ENCODE data around the gene MVD. TPM values are rescaled to one million over a fixed set of nuclear protein-coding genes. Genes with fewer than 3 reads are reported as not detected.

Gene MVD
- total and polyA plus RNA-seq, 4 donors: 19.8 to 57.6 (median 26.3) TPM

- H3K36me3 ChIP-seq (ENCODE audit: control insufficient read depth in 1 of 2, insufficient read depth in 2 of 2, low read length in 1 of 2): peaks cover 3 to 7% of the 10 kb centered on the region in 2 donors
- no peak for ATAC-seq (ENCODE audit: low FRiP score)
- 85 to 88% methylated on average over 19 of the region's 19 CpGs for WGBS, 2 donors
Measured at GRCh38 chr16:88618956-88619667, 43.8 kb downstream of the MVD start.

GRCh38 chr16:88618182-88618955 lies 44.5 kb downstream of the MVD start:
- peaks cover 0 to 7% of the 10 kb centered on the region in 2 donors for H3K36me3 ChIP-seq (ENCODE audit: control insufficient read depth in 1 of 2, insufficient read depth in 2 of 2, low read length in 1 of 2)
- ATAC-seq (ENCODE audit: low FRiP score): no peak
- no peaks in the 10 kb centered on the region for H3K27me3 ChIP-seq (ENCODE audit: control insufficient read depth in 1 of 2, insufficient read depth in 2 of 2, low read length in 1 of 2)
- intact Hi-C loops (cut with DNase I): no loop called here
- H3K4me3 ChIP-seq (ENCODE audit: low read length in 2 of 2): no peak overlapping the region
- DNase-seq: no peak
- no peaks in the 10 kb centered on the region for H3K9me3 ChIP-seq (ENCODE audit: control insufficient read depth, low read length)
- H3K27ac ChIP-seq (ENCODE audit: low read depth in 1 of 2, low read length in 2 of 2): no peak overlapping the region
- WGBS, 2 donors: 73 to 76% methylated on average over 20 of the region's 20 CpGs
- H3K4me1 ChIP-seq (ENCODE audit: control insufficient read depth in 1 of 2, insufficient read depth in 2 of 2, low read length in 2 of 2): no peaks in the 10 kb centered on the region

More at GRCh38 chr16:88618956-88619667, 43.8 kb downstream of the MVD start:
- no peak overlapping the region for H3K27ac ChIP-seq (ENCODE audit: low read depth in 1 of 2, low read length in 2 of 2)
- H3K4me1 ChIP-seq (ENCODE audit: control insufficient read depth in 1 of 2, insufficient read depth in 2 of 2, low read length in 2 of 2): no peaks in the 10 kb centered on the region
- H3K4me3 ChIP-seq (ENCODE audit: low read length in 2 of 2): no peak overlapping the region
- H3K27me3 ChIP-seq (ENCODE audit: control insufficient read depth in 1 of 2, insufficient read depth in 2 of 2, low read length in 1 of 2): no peaks in the 10 kb centered on the region
- intact Hi-C loops (cut with DNase I): no loop called here
- no peaks in the 10 kb centered on the region for H3K9me3 ChIP-seq (ENCODE audit: control insufficient read depth, low read length)
- no peak for DNase-seq

GRCh38 chr16:88617268-88618031 lies 45.4 kb downstream of the MVD start:
- Histone ChIP-seq H3K36me3 (ENCODE audit: control insufficient read depth in 1 of 2, insufficient read depth in 2 of 2, low read length in 1 of 2) (peaks cover 0 to under 1% of the 10 kb centered on the region in 2 donors), H3K4me3 (ENCODE audit: low read length in 2 of 2) (no peak overlapping the region), H3K4me1 (ENCODE audit: control insufficient read depth in 1 of 2, insufficient read depth in 2 of 2, low read length in 2 of 2) (no peaks in the 10 kb centered on the region), H3K27me3 (ENCODE audit: control insufficient read depth in 1 of 2, insufficient read depth in 2 of 2, low read length in 1 of 2) (no peaks in the 10 kb centered on the region), H3K27ac (ENCODE audit: low read depth in 1 of 2, low read length in 2 of 2) (no peak overlapping the region), H3K9me3 (ENCODE audit: control insufficient read depth, low read length) (no peaks in the 10 kb centered on the region)
- no peak for ATAC-seq (ENCODE audit: low FRiP score)
- intact Hi-C loops (cut with DNase I): no loop called here
- WGBS, 2 donors: 90% methylated on average over 20 of the region's 20 CpGs
- DNase-seq: no peak

GRCh38 chr16:88616736-88617135 lies 46.2 kb downstream of the MVD start:
- Histone ChIP-seq H3K9me3 (ENCODE audit: control insufficient read depth, low read length) (no peaks in the 10 kb centered on the region), H3K27me3 (ENCODE audit: control insufficient read depth in 1 of 2, insufficient read depth in 2 of 2, low read length in 1 of 2) (no peaks in the 10 kb centered on the region), H3K4me1 (ENCODE audit: control insufficient read depth in 1 of 2, insufficient read depth in 2 of 2, low read length in 2 of 2) (no peaks in the 10 kb centered on the region), H3K4me3 (ENCODE audit: low read length in 2 of 2) (no peak overlapping the region), H3K27ac (ENCODE audit: low read depth in 1 of 2, low read length in 2 of 2) (no peak overlapping the region), H3K36me3 (ENCODE audit: control insufficient read depth in 1 of 2, insufficient read depth in 2 of 2, low read length in 1 of 2) (no peaks in the 10 kb centered on the region)
- DNase-seq: no peak
- intact Hi-C loops (cut with DNase I): no loop called here
- no peak for ATAC-seq (ENCODE audit: low FRiP score)
- WGBS, 2 donors: 93 to 94% methylated on average over 12 of the region's 12 CpGs

GRCh38 chr16:88616320-88616719 lies 46.6 kb downstream of the MVD start:
- peaks cover 0 to 2% of the 10 kb centered on the region in 2 donors for H3K36me3 ChIP-seq (ENCODE audit: control insufficient read depth in 1 of 2, insufficient read depth in 2 of 2, low read length in 1 of 2)
- H3K27ac ChIP-seq (ENCODE audit: low read depth in 1 of 2, low read length in 2 of 2): no peak overlapping the region
- DNase-seq (no peak), ATAC-seq (ENCODE audit: low FRiP score) (no peak)
- H3K27me3 ChIP-seq (ENCODE audit: control insufficient read depth in 1 of 2, insufficient read depth in 2 of 2, low read length in 1 of 2): no peaks in the 10 kb centered on the region
- no peak overlapping the region for H3K4me3 ChIP-seq (ENCODE audit: low read length in 2 of 2)
- H3K4me1 ChIP-seq (ENCODE audit: control insufficient read depth in 1 of 2, insufficient read depth in 2 of 2, low read length in 2 of 2): no peaks in the 10 kb centered on the region
- WGBS, 2 donors: 92 to 94% methylated on average over 13 of the region's 13 CpGs
- intact Hi-C loops (cut with DNase I): no loop called here
- no peaks in the 10 kb centered on the region for H3K9me3 ChIP-seq (ENCODE audit: control insufficient read depth, low read length)

GRCh38 chr16:88614818-88615580 lies 47.9 kb downstream of the MVD start:
- H3K27ac ChIP-seq (ENCODE audit: low read depth in 1 of 2, low read length in 2 of 2): no peak overlapping the region
- WGBS, 2 donors: 86 to 87% methylated on average over 18 to 19 of the region's 19 CpGs
- H3K9me3 ChIP-seq (ENCODE audit: control insufficient read depth, low read length): no peaks in the 10 kb centered on the region
- no peak overlapping the region for H3K4me3 ChIP-seq (ENCODE audit: low read length in 2 of 2)
- intact Hi-C loops (cut with DNase I): no loop called here
- no peaks in the 10 kb centered on the region for H3K27me3 ChIP-seq (ENCODE audit: control insufficient read depth in 1 of 2, insufficient read depth in 2 of 2, low read length in 1 of 2)
- peaks cover 0 to 3% of the 10 kb centered on the region in 2 donors for H3K36me3 ChIP-seq (ENCODE audit: control insufficient read depth in 1 of 2, insufficient read depth in 2 of 2, low read length in 1 of 2)
- no peaks in the 10 kb centered on the region for H3K4me1 ChIP-seq (ENCODE audit: control insufficient read depth in 1 of 2, insufficient read depth in 2 of 2, low read length in 2 of 2)
- ATAC-seq (ENCODE audit: low FRiP score): no peak
- DNase-seq: no peak

GRCh38 chr16:88613911-88614817 lies 48.7 kb downstream of the MVD start:
- no peak for ATAC-seq (ENCODE audit: low FRiP score)

More at GRCh38 chr16:88613911-88614817, 48.7 kb downstream of the MVD start:
- H3K27me3 ChIP-seq (ENCODE audit: control insufficient read depth in 1 of 2, insufficient read depth in 2 of 2, low read length in 1 of 2): no peaks in the 10 kb centered on the region
- peaks cover 0 to 3% of the 10 kb centered on the region in 2 donors for H3K36me3 ChIP-seq (ENCODE audit: control insufficient read depth in 1 of 2, insufficient read depth in 2 of 2, low read length in 1 of 2)
- intact Hi-C loops (cut with DNase I): no loop called here
- no peaks in the 10 kb centered on the region for H3K9me3 ChIP-seq (ENCODE audit: control insufficient read depth, low read length)
- H3K27ac ChIP-seq (ENCODE audit: low read depth in 1 of 2, low read length in 2 of 2): no peak overlapping the region
- H3K4me1 ChIP-seq (ENCODE audit: control insufficient read depth in 1 of 2, insufficient read depth in 2 of 2, low read length in 2 of 2): no peaks in the 10 kb centered on the region
- H3K4me3 ChIP-seq (ENCODE audit: low read length in 2 of 2): no peak overlapping the region
- DNase-seq: no peak
- 54 to 60% methylated on average over 19 of the region's 19 CpGs for WGBS, 2 donors
